NCI-H2171 treated with DMSO at 0.1 percent for 48 hours (cell line): ENCODE measurements around the gene TMEM63A.

Experiments used
- DNase-seq: peaks from one replicate; lab custom pipeline; 2025; lab: John Stamatoyannopoulos, UW

Gene TMEM63A

GRCh38 chr1:225866981-225867380, 15.2 kb downstream of the TMEM63A start:
- DNase-seq: no peak

- no peak for DNase-seq
These were observed 15.9 kb downstream of the TMEM63A start for GRCh38 chr1:225866061-225866837.

- no peak for DNase-seq
These were observed 16.7 kb downstream of the TMEM63A start for GRCh38 chr1:225865514-225865913.

GRCh38 chr1:225863167-225863566, 19.0 kb downstream of the TMEM63A start:
- no peak for DNase-seq

GRCh38 chr1:225862581-225862950, 19.6 kb downstream of the TMEM63A start:
- DNase-seq: no peak

- DNase-seq: no peak
These were observed 20.2 kb downstream of the TMEM63A start for GRCh38 chr1:225861834-225862580.

- DNase-seq: peak; percentile 61
These were observed 21.2 kb downstream of the TMEM63A start for GRCh38 chr1:225860876-225861441.

- no peak for DNase-seq
These were observed 22.1 kb downstream of the TMEM63A start for GRCh38 chr1:225860107-225860506.

- DNase-seq: no peak
These were observed 23.0 kb downstream of the TMEM63A start for GRCh38 chr1:225859151-225859550.

- DNase-seq: no peak
These were observed 24.9 kb downstream of the TMEM63A start for GRCh38 chr1:225857256-225857655.

- no peak for DNase-seq
These were observed 26.5 kb downstream of the TMEM63A start for GRCh38 chr1:225855503-225856300.

- no peak for DNase-seq
These were observed 28.7 kb downstream of the TMEM63A start for GRCh38 chr1:225853441-225853840.

GRCh38 chr1:225852413-225853124, 29.6 kb downstream of the TMEM63A start:
- DNase-seq: no peak

- DNase-seq: no peak
These were observed 30.4 kb downstream of the TMEM63A start for GRCh38 chr1:225851805-225852204.

- DNase-seq: no peak
These were observed 31.8 kb downstream of the TMEM63A start for GRCh38 chr1:225850370-225850769.

GRCh38 chr1:225849925-225850324, 32.3 kb downstream of the TMEM63A start:
- no peak for DNase-seq

- DNase-seq: peak; percentile 91
These were observed 33.9 kb downstream of the TMEM63A start for GRCh38 chr1:225848030-225848955.

- peak; percentile 64 for DNase-seq
These were observed 34.6 kb downstream of the TMEM63A start for GRCh38 chr1:225847610-225848009.

- DNase-seq: no peak
These were observed 35.6 kb downstream of the TMEM63A start for GRCh38 chr1:225846331-225847310.
